A673 (cell line): ENCODE measurements around the gene MIEF1. TPM values are rescaled to one million over a fixed set of nuclear protein-coding genes. Genes with fewer than 3 reads are reported as not detected.

Experiments
- BruUV-seq: library from RNA; stranded (reverse); fragments of 400-500 nt; replicated peaks from 2 replicates; lab custom pipeline; 2021; lab: Mats Ljungman, UMichigan
- CTCF ChIA-PET: fragments of 300-600 bp; sonication (Branson Sonifier 250); formaldehyde crosslinking; loops from one replicate; lab custom pipeline; 2022; ENCODE audit warnings: antibody characterized with exemption; lab: Charles Lee
- POLR2A ChIA-PET: fragments of 300-600 bp; sonication (Branson Sonifier 250); formaldehyde crosslinking; loops from one replicate; lab custom pipeline; 2022; ENCODE audit warnings: antibody characterized with exemption; ENCODE audit not compliant: low non-redundant PET; lab: Charles Lee
- DNase-seq: peaks from one replicate; pipeline ENCODE4 v3.0.0-alpha.2; 2015; ENCODE audit warnings: low spot score
- H3K27ac ChIP-seq: fragments of 200-600 bp; sonication (generic); 2 replicates; pipeline ENCODE4 v1.5.1; 2016; ENCODE audit warnings: mixed run types, low read depth, mild to moderate bottlenecking, mixed read lengths, antibody characterized with exemption, low read length; ENCODE audit not compliant: poor library complexity, severe bottlenecking
- H3K27me3 ChIP-seq: fragments of 200-600 bp; sonication (generic); replicated peaks from 2 replicates; pipeline ENCODE4 v1.6.1; 2017; ENCODE audit warnings: mixed run types, low read depth, mild to moderate bottlenecking, mixed read lengths, antibody characterized with exemption, low read length; ENCODE audit not compliant: insufficient read depth, poor library complexity
- H3K36me3 ChIP-seq: fragments of 200-600 bp; sonication (generic); 2 replicates; pipeline ENCODE4 v1.6.1; 2016; ENCODE audit warnings: mixed run types, mild to moderate bottlenecking, mixed read lengths, antibody characterized with exemption, low read length; ENCODE audit not compliant: insufficient read depth, poor library complexity, severe bottlenecking
- H3K4me1 ChIP-seq: fragments of 200-600 bp; sonication (generic); 2 replicates; pipeline ENCODE4 v1.6.1; 2017; ENCODE audit warnings: mixed run types, mild to moderate bottlenecking, mixed read lengths, antibody characterized with exemption, low read length; ENCODE audit not compliant: insufficient read depth, poor library complexity, severe bottlenecking
- H3K4me3 ChIP-seq: fragments of 200-600 bp; sonication (generic); 2 replicates; pipeline ENCODE4 v1.5.1; 2016; ENCODE audit warnings: low read depth, mixed run types, mild to moderate bottlenecking, mixed read lengths, low read length; ENCODE audit not compliant: poor library complexity, severe bottlenecking
- H3K9me3 ChIP-seq: fragments of 200-600 bp; sonication (generic); 2 replicates; pipeline ENCODE4 v1.6.1; 2016; ENCODE audit warnings: mixed run types, low read depth, mild to moderate bottlenecking, mixed read lengths, antibody characterized with exemption, low read length; ENCODE audit not compliant: poor library complexity, severe bottlenecking
- EZH2 ChIP-seq: fragments of 200-600 bp; sonication (generic); IDR thresholded peaks from 2 replicates; pipeline ENCODE4 v1.6.1; 2017; ENCODE audit warnings: borderline replicate concordance, low read depth, mild to moderate bottlenecking, mixed read lengths, antibody characterized with exemption, low read length; ENCODE audit not compliant: poor library complexity, severe bottlenecking
- intact Hi-C: fragments of 100-400 bp; cut with micrococcal nuclease; formaldehyde crosslinking; loops from one replicate; pipeline ENCODE4 v1.10.0; 2022; ENCODE audit not compliant: unreplicated experiment
- total RNA-seq: library from RNA; stranded (reverse); gene quantifications from 2 replicates; pipeline ENCODE4 v1.2.3, GENCODE V29; 2021
- TF ChIP-seq, protein P1 (sequence below): fragments of 300-800, 200-600 bp; sonication (generic); conservative IDR thresholded peaks from 2 replicates; pipeline ENCODE4 v1.5.1; 2017; ENCODE audit warnings: low read depth, mild to moderate bottlenecking, antibody characterized with exemption, low read length, moderate library complexity, mixed read lengths

The MIEF1 gene
- total RNA-seq, 1 experiment from 2014 or later = 55.1 TPM

DNA sequence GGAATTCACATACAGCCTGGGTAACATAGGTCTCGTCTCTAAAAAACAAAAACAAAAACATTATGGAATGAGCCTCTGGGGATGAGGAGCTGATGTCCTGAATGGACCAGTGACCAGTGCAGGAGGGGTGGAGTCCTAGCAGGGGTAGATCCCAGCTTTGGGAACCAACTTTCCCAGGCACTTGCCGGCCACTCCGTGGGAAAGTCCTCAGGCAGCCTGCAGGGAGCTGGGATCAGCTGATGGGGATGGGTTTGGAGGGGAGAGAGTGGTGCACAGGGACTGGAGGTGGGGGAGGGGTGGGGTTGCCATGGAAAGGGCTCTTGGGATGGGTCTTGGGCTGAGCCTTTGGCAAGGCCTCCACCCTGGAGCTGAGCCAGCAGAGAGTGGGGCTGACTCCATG lies 26.2 kb upstream of the MIEF1 start:
- ChIA-PET CTCF (interaction anchor here (1.4 kb wide), 1 partner anchor 21 kb away, joined by 4 read pairs; no protein-coding TSS in a partner anchor), POLR2A (no interaction called here)
- intact Hi-C loops = no loop called here

GRCh38 chr22:39476664-39477063 lies 25.4 kb upstream of the MIEF1 start:
- no peak for TF ChIP-seq EZH2
- TF ChIP-seq, protein P1, sequence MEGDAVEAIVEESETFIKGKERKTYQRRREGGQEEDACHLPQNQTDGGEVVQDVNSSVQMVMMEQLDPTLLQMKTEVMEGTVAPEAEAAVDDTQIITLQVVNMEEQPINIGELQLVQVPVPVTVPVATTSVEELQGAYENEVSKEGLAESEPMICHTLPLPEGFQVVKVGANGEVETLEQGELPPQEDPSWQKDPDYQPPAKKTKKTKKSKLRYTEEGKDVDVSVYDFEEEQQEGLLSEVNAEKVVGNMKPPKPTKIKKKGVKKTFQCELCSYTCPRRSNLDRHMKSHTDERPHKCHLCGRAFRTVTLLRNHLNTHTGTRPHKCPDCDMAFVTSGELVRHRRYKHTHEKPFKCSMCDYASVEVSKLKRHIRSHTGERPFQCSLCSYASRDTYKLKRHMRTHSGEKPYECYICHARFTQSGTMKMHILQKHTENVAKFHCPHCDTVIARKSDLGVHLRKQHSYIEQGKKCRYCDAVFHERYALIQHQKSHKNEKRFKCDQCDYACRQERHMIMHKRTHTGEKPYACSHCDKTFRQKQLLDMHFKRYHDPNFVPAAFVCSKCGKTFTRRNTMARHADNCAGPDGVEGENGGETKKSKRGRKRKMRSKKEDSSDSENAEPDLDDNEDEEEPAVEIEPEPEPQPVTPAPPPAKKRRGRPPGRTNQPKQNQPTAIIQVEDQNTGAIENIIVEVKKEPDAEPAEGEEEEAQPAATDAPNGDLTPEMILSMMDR = no peak
- Histone ChIP-seq H3K36me3 (no peaks in the 10 kb centered on the region), H3K9me3 (no peaks in the 10 kb centered on the region), H3K4me3 (no peak overlapping the region), H3K4me1 (peaks cover 7% of the 10 kb centered on the region), H3K27me3 (no peaks in the 10 kb centered on the region), H3K27ac (no peak overlapping the region)
- DNase-seq = no peak
- no TSS peak for BruUV-seq
- intact Hi-C loops = no loop called here
- CTCF ChIA-PET = interaction anchor here (1.4 kb wide), 1 partner anchor 20 kb away, joined by 4 read pairs; no protein-coding TSS in a partner anchor
- POLR2A ChIA-PET = no interaction called here

More for the DNA sequence above, 26.2 kb upstream of the MIEF1 start:
- no peak for TF ChIP-seq EZH2
- TF ChIP-seq, protein P1 = no peak
- peaks cover 14% of the 10 kb centered on the region for H3K4me1 ChIP-seq
- H3K36me3 ChIP-seq = no peaks in the 10 kb centered on the region
- no peak overlapping the region for H3K4me3 ChIP-seq
- H3K27me3 ChIP-seq = no peaks in the 10 kb centered on the region
- no peak for DNase-seq
- no peaks in the 10 kb centered on the region for H3K9me3 ChIP-seq
- no peak overlapping the region for H3K27ac ChIP-seq
- BruUV-seq = no TSS peak

DNA sequence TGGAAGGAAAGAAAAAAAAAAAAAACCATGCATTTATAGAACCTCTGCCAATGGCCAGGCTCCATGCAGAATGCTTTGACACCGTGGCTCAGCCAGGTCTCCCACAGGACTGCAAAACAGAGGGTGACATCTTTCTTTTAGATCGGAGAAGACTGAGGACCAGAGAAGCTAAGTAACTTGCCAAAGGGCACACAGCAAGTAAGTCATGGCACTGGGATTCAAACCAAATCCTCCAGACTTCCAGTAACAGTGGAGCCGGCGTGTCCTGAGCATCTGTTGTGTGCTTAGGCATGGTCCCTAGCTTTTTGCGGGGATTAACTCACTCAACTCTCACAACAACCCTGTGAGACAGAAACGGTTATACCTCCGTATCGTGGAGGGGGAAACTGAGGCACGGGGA lies 24.5 kb upstream of the MIEF1 start:
- TF ChIP-seq EZH2 = no peak
- TF ChIP-seq, protein P1 = no peak
- no TSS peak for BruUV-seq
- no peaks in the 10 kb centered on the region for H3K27me3 ChIP-seq
- no peak overlapping the region for H3K27ac ChIP-seq
- no peak for DNase-seq
- no peaks in the 10 kb centered on the region for H3K9me3 ChIP-seq
- no peaks in the 10 kb centered on the region for H3K4me1 ChIP-seq
- POLR2A ChIA-PET = no interaction called here
- CTCF ChIA-PET = interaction anchor here (1.4 kb wide), 1 partner anchor 19 kb away, joined by 4 read pairs; no protein-coding TSS in a partner anchor
- H3K36me3 ChIP-seq = no peaks in the 10 kb centered on the region
- H3K4me3 ChIP-seq = no peak overlapping the region
- intact Hi-C loops = no loop called here
